Vagina (tissue), 2 donors: ENCODE data around the gene DEGS2. TPM values are rescaled to one million over a fixed set of nuclear protein-coding genes. Genes with fewer than 3 reads are reported as not detected.
A peak's percentile ranks its signal among the peaks of the same experiment; 100 is the strongest.

Source experiments
- DNase-seq, 2 donors: peaks; one replicate each; pipeline ENCODE4 v3.0.0-alpha.2; 2017; ENCODE audit errors: extremely low spot score in 2 of 2
- H3K27ac ChIP-seq: fragments of 200-600 bp; sonication (generic); one replicate; pipeline ENCODE4 v1.5.1; 2019
- H3K27me3 ChIP-seq: fragments of 200-600 bp; sonication (generic); one replicate; pipeline ENCODE4 v1.5.1; 2019
- H3K36me3 ChIP-seq, 2 donors: fragments of 200-600 bp; sonication (generic); one replicate each; pipeline ENCODE4 v1.5.1; 2017 to 2019
- H3K4me1 ChIP-seq: fragments of 200-600 bp; sonication (generic); one replicate; pipeline ENCODE4 v1.5.1; 2019
- H3K4me3 ChIP-seq, 2 donors: fragments of 200-600 bp; sonication (generic); 1 replicate in 1 of 2; 2 replicates in 1 of 2; pipeline ENCODE4 v1.5.1; 2016 to 2019
- H3K9me3 ChIP-seq: fragments of 200-600 bp; sonication (generic); one replicate; pipeline ENCODE4 v1.5.1; 2019
- CTCF ChIP-seq, 3 experiments: fragments of 450-650 bp in 2 of 3; fragments of 200-600 bp in 1 of 3; sonication (generic) in 1 of 3; IDR thresholded peaks; one replicate each; pipeline ENCODE4 v1.5.1; 2017 to 2019; ENCODE audit warnings: antibody characterized with exemption in 3 of 3, mild to moderate bottlenecking in 2 of 3, moderate library complexity in 2 of 3
- POLR2A ChIP-seq, 2 donors: fragments of 450-650 bp; IDR thresholded peaks; one replicate each; pipeline ENCODE4 v1.6.1; 2017; ENCODE audit warnings: antibody characterized with exemption in 2 of 2, mild to moderate bottlenecking in 2 of 2, moderate library complexity in 2 of 2
- POLR2AphosphoS5 ChIP-seq, 2 donors: sonication (generic); formaldehyde crosslinking; IDR thresholded peaks; one replicate each; pipeline ENCODE4 v1.9.0; 2017; ENCODE audit warnings: antibody characterized with exemption in 2 of 2, mild to moderate bottlenecking in 2 of 2, low read depth in 1 of 2; ENCODE audit not compliant: insufficient read depth in 1 of 2
- intact Hi-C: fragments of 100-400 bp; cut with DNase I; formaldehyde crosslinking; loops from one replicate; pipeline ENCODE4 v1.15.1; 2023
- total RNA-seq: library from RNA; depleted of rRNA; stranded (reverse); fragments of >200 nt; gene quantifications from one replicate; pipeline ENCODE4 v1.2.3, GENCODE V29; 2016

The DEGS2 gene
- total RNA-seq, 1 donor from 2014 or later = 19.9 TPM

DNA sequence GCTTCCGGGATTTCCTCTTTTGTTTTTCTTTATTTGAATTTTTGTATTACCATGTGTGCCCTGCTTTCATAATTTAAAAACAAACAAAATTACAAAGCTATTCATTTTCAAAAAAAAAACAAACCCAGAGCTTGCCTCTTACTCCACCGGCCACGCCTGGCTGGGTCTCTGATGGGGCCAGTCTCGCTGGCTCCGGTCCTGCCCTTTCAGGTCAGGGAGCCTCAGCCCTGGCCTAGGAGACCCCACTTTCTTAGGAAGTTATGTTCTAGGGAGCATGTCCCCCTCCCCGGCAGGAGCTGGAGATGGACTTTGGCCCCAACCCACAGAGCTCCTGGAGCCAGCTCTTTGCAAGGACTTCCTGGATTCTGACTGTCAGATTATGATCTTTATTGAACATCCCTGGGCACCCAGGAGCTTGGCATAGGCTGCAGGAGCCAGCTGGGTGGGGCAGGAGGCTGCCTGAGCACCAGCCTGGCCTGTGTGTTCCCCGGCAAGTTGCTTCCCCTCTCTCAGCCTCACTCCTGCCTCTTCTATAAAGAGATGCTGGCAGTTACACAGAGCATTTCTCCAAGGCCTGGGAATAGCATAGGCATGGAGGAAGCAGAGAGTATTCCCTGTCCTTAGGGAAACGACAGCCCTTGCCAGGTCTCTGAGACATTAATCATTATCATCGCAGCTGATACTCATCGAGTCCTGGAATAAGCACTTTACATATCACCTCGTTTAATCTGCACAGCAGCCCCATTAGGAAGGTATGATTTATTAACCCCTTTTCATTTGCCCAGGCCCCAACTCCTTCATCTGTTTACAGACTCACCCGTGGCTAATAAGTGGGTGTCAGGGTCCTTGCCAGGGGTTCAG, 3.5 kb downstream of the DEGS2 start:
- H3K9me3 ChIP-seq = no peaks in the 10 kb centered on the region
- no peak overlapping the region for H3K27ac ChIP-seq
- TF ChIP-seq CTCF (IDR thresholded peaks at IDR 0.05) = no peak
- TF ChIP-seq POLR2A (IDR thresholded peaks at IDR 0.05) = no peak
- TF ChIP-seq POLR2AphosphoS5 (IDR thresholded peaks at IDR 0.05; ENCODE audit: insufficient read depth in 1 of 2, low read depth in 1 of 2) = no peak
- H3K36me3 ChIP-seq = no peaks in the 10 kb centered on the region
- H3K4me1 ChIP-seq = peaks cover 37% of the 10 kb centered on the region
- no peak for DNase-seq
- no peaks in the 10 kb centered on the region for H3K27me3 ChIP-seq
- H3K4me3 ChIP-seq = no peak overlapping the region
- intact Hi-C loops = no loop called here

GRCh38 chr14:100155049-100155621, 4.3 kb downstream of the DEGS2 start:
- Histone ChIP-seq H3K27ac (no peak overlapping the region), H3K27me3 (no peaks in the 10 kb centered on the region), H3K36me3 (no peaks in the 10 kb centered on the region), H3K9me3 (no peaks in the 10 kb centered on the region), H3K4me3 (no peak overlapping the region), H3K4me1 (peaks cover 45% of the 10 kb centered on the region)
- TF ChIP-seq POLR2AphosphoS5 (IDR thresholded peaks at IDR 0.05; ENCODE audit: insufficient read depth in 1 of 2, low read depth in 1 of 2) = no peak
- TF ChIP-seq POLR2A (IDR thresholded peaks at IDR 0.05) = no peak
- TF ChIP-seq CTCF (IDR thresholded peaks at IDR 0.05) = peak in 2 of 3 experiments; percentile 21
- intact Hi-C loops = no loop called here
- no peak for DNase-seq

GRCh38 chr14:100153560-100153959, 5.9 kb downstream of the DEGS2 start:
- H3K9me3 ChIP-seq = no peaks in the 10 kb centered on the region
- H3K4me3 ChIP-seq = no peak overlapping the region
- peaks cover 38% of the 10 kb centered on the region for H3K4me1 ChIP-seq
- no peak for TF ChIP-seq POLR2AphosphoS5 (IDR thresholded peaks at IDR 0.05; ENCODE audit: insufficient read depth in 1 of 2, low read depth in 1 of 2)
- DNase-seq = no peak
- H3K27ac ChIP-seq = no peak overlapping the region
- H3K27me3 ChIP-seq = no peaks in the 10 kb centered on the region
- intact Hi-C loops = no loop called here
- H3K36me3 ChIP-seq = no peaks in the 10 kb centered on the region

GRCh38 chr14:100152091-100152490, 7.4 kb downstream of the DEGS2 start:
- TF ChIP-seq POLR2AphosphoS5 (IDR thresholded peaks at IDR 0.05; ENCODE audit: insufficient read depth in 1 of 2, low read depth in 1 of 2) = no peak
- no peak for TF ChIP-seq CTCF (IDR thresholded peaks at IDR 0.05)
- no peak for TF ChIP-seq POLR2A (IDR thresholded peaks at IDR 0.05)
- Histone ChIP-seq H3K27me3 (no peaks in the 10 kb centered on the region), H3K4me1 (peaks cover 34% of the 10 kb centered on the region), H3K36me3 (no peaks in the 10 kb centered on the region), H3K4me3 (no peak overlapping the region), H3K27ac (no peak overlapping the region), H3K9me3 (no peaks in the 10 kb centered on the region)
- intact Hi-C loops = no loop called here
- no peak for DNase-seq

DNA sequence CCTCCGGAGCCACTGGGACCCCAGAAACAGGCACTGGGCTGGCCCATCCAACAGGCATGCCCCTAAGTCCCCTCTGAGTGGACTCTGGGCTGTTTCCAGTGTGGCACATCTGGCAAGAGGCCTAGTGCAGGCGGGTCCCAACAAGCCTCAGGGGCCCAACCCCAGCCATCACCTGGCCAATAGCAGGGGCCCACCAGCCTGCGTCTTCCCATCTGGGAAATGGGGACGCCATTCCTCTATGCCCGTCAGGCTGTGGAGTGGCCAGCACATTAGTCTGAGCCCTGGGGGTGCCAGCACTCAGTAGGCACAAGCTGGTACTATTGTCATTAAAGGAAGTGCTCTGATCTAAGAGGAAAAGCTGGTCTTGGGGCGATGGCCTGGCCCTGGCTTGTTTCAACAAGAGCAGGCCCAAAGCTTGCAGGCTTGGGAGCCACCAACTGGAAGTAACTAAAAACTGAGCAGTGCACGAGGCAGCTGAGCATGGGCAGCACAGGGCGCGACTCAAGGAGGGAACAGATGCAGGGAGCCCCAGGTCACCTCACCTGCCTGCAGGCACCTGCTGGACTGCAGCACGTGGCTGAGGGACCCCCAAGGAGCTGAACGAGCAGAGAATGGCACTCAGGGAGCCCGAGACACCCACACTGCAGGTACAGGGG, 8.4 kb downstream of the DEGS2 start:
- H3K27me3 ChIP-seq = no peaks in the 10 kb centered on the region
- H3K9me3 ChIP-seq = no peaks in the 10 kb centered on the region
- no peak for DNase-seq
- no peaks in the 10 kb centered on the region for H3K36me3 ChIP-seq
- H3K27ac ChIP-seq = no peak overlapping the region
- intact Hi-C loops = no loop called here
- TF ChIP-seq POLR2AphosphoS5 (IDR thresholded peaks at IDR 0.05; ENCODE audit: insufficient read depth in 1 of 2, low read depth in 1 of 2) = peak in 1 of 2 donors; percentile 22
- TF ChIP-seq CTCF (IDR thresholded peaks at IDR 0.05) = no peak
- H3K4me1 ChIP-seq = peaks cover 28% of the 10 kb centered on the region
- H3K4me3 ChIP-seq = no peak overlapping the region
